Omental fat pad (tissue), 4 donors: ENCODE results near the gene KMT2B. TPM values are rescaled to one million over a fixed set of nuclear protein-coding genes. Genes with fewer than 3 reads are reported as not detected.
"Not testable (repeated sequence)": the region's sequence is repeated elsewhere in the genome, so short reads cannot be mapped to it uniquely, and the experiment has no call there.

Experiments used
- ATAC-seq: fragments of 150-250 bp; one replicate; pipeline ENCODE4 v1.9.1; 2016; ENCODE audit warnings: mild to moderate bottlenecking, moderate library complexity; ENCODE audit not compliant: low FRiP score
- DNase-seq: peaks from one replicate; pipeline ENCODE4 v3.0.0-alpha.2; 2019; ENCODE audit warnings: low spot score
- total RNA-seq, 4 donors: library from RNA; depleted of rRNA; stranded (reverse); fragments of >200 nt; gene quantifications; one replicate each; pipeline ENCODE4 v1.1.0, GENCODE V29; 2016
- TF ChIP-seq, protein P1 (sequence below), 3 donors: fragments of 450-650 bp; IDR thresholded peaks; one replicate each; pipeline ENCODE4 v1.5.1; 2016 to 2017; ENCODE audit warnings: antibody characterized with exemption in 3 of 3, mild to moderate bottlenecking in 3 of 3, moderate library complexity in 2 of 3

The KMT2B gene
- total RNA-seq, 4 donors from 2014 or later: 11.5 to 28.7 (median 19.8) TPM

DNA sequence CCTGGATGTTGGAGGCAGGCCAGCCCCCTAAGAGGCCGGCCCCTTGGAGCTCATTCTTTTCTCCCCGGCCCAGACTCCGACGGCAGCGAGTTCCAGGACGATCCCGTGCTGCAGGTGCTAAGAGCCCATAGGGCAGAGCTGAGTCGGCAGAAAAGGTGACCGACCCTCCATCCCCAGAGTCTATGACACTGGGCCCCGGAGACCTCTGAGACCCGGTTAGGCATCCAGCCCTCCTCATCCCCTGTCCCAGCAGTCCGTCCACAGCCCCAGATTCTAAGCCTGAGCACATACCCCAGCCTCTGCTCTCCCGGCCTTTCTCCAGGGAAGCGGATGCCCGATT, 50.2 kb downstream of the KMT2B start:
- no peak for DNase-seq
- TF ChIP-seq, protein P1, sequence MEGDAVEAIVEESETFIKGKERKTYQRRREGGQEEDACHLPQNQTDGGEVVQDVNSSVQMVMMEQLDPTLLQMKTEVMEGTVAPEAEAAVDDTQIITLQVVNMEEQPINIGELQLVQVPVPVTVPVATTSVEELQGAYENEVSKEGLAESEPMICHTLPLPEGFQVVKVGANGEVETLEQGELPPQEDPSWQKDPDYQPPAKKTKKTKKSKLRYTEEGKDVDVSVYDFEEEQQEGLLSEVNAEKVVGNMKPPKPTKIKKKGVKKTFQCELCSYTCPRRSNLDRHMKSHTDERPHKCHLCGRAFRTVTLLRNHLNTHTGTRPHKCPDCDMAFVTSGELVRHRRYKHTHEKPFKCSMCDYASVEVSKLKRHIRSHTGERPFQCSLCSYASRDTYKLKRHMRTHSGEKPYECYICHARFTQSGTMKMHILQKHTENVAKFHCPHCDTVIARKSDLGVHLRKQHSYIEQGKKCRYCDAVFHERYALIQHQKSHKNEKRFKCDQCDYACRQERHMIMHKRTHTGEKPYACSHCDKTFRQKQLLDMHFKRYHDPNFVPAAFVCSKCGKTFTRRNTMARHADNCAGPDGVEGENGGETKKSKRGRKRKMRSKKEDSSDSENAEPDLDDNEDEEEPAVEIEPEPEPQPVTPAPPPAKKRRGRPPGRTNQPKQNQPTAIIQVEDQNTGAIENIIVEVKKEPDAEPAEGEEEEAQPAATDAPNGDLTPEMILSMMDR (IDR thresholded peaks at IDR 0.05): no peak
- no peak for ATAC-seq

DNA sequence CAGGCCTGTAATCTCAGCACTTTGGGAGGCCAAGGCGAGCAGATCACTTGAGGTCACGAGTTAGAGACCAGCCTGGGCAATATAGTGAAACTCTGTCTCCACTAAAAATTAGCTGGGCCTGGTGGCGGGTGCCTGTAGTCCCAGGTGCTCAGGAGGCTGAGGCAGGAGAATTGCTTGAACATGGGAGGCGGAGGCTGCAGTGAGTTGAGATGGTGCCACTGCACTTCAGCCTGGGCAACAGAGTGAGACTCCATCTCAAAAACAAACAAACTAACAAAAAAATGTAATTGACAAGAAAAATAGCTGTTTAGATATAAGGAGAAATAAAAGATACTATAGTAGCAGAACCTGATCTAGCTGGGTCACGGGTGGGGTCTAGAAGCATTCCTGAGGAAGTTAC, 54.6 kb downstream of the KMT2B start:
- ATAC-seq, DNase-seq: not testable (repeated sequence)

DNA sequence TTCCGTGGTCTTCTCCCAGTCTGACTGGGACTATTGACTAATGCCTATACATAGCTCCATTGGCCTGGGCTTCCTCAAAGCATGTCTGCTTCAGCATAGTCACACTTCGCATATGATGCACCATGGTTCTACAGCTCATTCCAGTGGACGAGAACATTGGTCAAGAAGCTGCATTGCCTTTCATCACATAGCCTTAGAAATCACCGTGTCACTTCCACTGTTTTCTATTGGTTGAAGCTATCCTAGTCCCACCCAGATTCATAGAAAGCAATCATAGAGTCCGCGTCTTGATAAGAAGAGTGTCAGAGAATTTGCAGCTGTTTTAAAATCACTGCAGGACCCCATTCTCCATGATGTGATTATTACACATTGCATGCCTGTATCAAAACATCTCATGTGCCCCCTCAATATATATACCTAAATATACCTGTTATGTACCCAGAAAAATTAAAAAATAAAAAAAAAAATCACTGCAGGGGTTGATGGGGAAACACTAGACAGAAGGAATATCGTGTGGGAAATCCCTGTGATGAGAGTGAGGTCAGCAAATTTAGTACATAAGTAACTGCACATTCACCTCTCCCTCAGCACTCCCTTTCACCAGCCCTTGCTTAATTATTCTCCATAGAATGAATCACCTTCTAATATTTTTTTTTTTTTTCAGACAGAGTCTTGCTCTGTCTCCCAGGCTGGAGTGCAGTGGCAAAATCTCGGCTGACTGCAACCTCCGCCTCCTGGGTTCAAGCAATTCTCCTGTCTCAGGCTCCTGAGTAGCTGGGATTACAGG, 55.4 kb downstream of the KMT2B start:
- ATAC-seq (no peak), DNase-seq (no peak)
- TF ChIP-seq, protein P1 (IDR thresholded peaks at IDR 0.05): no peak

DNA sequence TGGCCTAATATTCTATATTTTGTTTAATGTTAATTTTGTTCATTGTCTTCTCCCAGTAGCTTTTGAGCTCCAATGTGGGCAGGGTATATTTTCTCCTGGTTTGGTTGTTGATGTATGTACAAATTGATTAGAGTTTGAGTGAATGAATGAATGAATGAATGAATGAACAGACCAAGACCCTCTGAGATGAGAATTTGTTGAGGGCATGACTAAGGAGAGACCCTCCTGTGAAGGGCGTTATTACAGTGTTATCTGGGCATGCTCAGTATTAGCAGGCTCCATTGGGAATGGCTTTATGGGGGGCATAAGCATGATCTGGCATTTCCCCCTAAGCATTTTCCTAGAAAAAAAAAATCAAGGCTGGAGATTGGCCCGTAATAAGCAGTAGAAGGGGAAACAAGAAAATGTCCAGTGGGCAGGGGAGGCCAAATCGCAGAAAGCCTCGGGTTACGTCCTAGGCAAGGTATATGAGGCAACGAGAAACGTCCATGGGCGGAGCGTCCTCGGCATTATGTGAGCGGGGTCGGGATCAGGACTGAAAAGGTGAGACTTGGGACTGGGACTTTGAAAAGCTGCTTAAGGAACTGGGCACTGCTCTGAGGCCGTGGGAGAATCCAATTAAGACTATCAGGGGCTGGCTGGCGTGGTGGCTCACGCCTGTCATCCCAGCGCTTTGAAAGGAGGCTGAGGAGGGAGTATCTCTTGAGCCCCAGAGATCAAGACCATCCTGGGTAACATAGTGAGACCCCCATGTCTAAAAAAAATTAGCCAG, 56.7 kb downstream of the KMT2B start:
- TF ChIP-seq, protein P1 (IDR thresholded peaks at IDR 0.05): no peak
- ATAC-seq (no peak), DNase-seq (no peak)

DNA sequence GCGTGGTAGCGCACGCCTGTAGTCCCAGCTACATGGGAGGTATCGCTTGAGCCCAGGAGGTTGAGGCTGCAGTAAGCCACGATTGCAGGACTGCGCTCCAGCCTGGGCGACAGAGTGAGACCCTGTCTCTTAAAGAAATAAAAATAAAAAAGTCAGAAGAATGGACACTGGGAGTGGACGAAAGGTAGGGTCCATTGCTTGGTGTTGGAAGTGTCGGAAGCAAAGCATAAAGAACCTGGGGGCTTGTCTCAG, 57.2 kb downstream of the KMT2B start:
- no peak for DNase-seq
- TF ChIP-seq, protein P1 (IDR thresholded peaks at IDR 0.05): no peak
- peak; percentile 9 for ATAC-seq

DNA sequence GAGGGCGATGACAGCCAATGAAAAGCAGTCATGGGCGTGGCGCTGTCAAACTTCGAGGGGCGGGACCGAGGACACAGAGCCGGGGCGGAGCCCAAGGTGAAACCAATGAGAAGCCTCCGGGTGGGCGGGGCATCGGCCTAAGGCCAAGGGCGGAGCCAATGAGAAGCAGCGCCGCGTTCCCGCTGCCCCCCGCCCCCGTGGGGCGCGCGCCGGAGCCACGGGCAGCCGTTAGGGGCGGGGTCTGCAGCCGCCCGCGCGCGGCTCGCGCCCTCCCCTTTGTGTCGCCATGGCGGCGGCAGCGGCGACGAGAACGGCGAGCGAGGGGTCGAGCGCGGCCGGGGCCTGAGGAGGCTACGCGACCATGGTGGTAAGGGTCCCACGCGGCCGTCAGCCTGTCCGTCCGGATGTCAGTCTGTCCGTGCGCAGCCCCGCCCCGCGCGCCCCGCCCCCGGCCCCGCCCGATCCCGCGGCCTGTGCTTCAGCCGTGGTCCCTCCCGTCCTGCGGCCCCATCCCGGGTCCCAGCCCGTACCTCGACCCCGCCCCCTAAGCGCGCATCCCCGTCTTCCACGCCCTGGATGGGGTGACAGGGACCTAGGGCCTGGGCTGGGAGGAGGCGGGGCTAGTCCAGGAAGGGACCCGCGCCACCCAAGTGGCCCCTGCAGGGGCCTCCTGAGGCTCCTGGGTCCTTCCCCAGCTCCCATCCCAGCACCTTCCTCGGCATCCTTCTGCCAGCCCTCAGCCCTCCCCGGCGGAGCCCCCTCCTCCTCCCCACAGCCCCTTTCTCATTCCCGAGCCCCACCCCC, 57.7 kb downstream of the KMT2B start, which contains the start of gene ARHGAP33:
ARHGAP33 (plus strand) TSS at position 267 of the 804 bp plus-strand sequence; CDS start at position 362, 95 bp downstream.
- TF ChIP-seq, protein P1 (IDR thresholded peaks at IDR 0.05): no peak
- DNase-seq: peak; percentile 98

DNA sequence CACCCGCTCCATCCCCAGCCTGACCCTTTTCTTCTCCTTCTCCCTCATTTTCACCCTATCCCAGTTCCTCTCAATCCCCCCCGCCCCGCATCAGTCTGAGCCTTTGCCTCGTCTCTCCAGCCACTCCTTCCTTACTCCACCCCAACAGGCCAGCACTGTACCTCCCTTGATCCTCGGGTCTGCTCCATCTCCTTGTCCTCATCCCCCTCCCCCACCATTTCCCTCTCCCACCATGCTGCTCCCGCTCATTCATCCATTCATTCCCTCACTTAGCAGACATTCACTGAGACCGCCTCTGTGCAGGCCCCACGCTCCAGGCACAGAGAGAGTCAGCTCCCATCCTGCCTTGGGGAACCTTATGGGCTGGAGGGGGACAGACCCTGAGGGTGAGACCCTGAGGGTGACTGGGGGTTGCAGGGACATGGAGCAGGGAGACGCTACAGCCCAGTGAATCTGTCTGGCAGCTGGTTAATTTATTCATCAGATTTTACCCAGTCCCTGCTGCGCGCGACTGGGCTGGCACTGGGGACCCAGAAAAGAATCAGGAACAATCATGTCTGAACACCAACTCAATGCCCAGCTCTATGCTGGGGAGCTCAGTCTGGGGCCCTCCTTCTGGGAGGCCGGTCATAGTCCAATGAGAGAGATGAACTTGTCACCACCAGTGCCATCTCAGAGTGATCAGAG, 58.4 kb downstream of the KMT2B start:
- ATAC-seq (no peak), DNase-seq (no peak)
- TF ChIP-seq, protein P1 (IDR thresholded peaks at IDR 0.05): no peak

More for the DNA sequence above, 57.7 kb downstream of the KMT2B start, which contains the start of gene ARHGAP33:
- peak; percentile 98 for ATAC-seq
